ENCODE data around the gene PTGDS. TPM values are rescaled to one million over a fixed set of nuclear protein-coding genes. Genes with fewer than 3 reads are reported as not detected.

PTGDS gene
- polyA plus RNA-seq, 1 donor from 2014 or later, result 2.0 TPM

GRCh38 chr9:136972743-136973142, 4.6 kb upstream of the PTGDS start:
- TF ChIP-seq EP300 (conservative IDR thresholded peaks at IDR 0.05; ENCODE audit: poor library complexity, severe bottlenecking), result no peak
- no peak for TF ChIP-seq EZH2 (IDR thresholded peaks at IDR 0.05; ENCODE audit: borderline replicate concordance, insufficient read depth, low read length, poor library complexity, severe bottlenecking)
- TF ChIP-seq RAD21 (conservative IDR thresholded peaks at IDR 0.05), result no peak
- TF ChIP-seq SMC3 (conservative IDR thresholded peaks at IDR 0.05; ENCODE audit: poor library complexity), result no peak
- TF ChIP-seq, protein P1, sequence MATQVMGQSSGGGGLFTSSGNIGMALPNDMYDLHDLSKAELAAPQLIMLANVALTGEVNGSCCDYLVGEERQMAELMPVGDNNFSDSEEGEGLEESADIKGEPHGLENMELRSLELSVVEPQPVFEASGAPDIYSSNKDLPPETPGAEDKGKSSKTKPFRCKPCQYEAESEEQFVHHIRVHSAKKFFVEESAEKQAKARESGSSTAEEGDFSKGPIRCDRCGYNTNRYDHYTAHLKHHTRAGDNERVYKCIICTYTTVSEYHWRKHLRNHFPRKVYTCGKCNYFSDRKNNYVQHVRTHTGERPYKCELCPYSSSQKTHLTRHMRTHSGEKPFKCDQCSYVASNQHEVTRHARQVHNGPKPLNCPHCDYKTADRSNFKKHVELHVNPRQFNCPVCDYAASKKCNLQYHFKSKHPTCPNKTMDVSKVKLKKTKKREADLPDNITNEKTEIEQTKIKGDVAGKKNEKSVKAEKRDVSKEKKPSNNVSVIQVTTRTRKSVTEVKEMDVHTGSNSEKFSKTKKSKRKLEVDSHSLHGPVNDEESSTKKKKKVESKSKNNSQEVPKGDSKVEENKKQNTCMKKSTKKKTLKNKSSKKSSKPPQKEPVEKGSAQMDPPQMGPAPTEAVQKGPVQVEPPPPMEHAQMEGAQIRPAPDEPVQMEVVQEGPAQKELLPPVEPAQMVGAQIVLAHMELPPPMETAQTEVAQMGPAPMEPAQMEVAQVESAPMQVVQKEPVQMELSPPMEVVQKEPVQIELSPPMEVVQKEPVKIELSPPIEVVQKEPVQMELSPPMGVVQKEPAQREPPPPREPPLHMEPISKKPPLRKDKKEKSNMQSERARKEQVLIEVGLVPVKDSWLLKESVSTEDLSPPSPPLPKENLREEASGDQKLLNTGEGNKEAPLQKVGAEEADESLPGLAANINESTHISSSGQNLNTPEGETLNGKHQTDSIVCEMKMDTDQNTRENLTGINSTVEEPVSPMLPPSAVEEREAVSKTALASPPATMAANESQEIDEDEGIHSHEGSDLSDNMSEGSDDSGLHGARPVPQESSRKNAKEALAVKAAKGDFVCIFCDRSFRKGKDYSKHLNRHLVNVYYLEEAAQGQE (IDR thresholded peaks at IDR 0.05; ENCODE audit: borderline replicate concordance), result no peak
- TF ChIP-seq TAF1 (IDR thresholded peaks at IDR 0.05; ENCODE audit: low read depth), result no peak
- TF ChIP-seq, protein P2, sequence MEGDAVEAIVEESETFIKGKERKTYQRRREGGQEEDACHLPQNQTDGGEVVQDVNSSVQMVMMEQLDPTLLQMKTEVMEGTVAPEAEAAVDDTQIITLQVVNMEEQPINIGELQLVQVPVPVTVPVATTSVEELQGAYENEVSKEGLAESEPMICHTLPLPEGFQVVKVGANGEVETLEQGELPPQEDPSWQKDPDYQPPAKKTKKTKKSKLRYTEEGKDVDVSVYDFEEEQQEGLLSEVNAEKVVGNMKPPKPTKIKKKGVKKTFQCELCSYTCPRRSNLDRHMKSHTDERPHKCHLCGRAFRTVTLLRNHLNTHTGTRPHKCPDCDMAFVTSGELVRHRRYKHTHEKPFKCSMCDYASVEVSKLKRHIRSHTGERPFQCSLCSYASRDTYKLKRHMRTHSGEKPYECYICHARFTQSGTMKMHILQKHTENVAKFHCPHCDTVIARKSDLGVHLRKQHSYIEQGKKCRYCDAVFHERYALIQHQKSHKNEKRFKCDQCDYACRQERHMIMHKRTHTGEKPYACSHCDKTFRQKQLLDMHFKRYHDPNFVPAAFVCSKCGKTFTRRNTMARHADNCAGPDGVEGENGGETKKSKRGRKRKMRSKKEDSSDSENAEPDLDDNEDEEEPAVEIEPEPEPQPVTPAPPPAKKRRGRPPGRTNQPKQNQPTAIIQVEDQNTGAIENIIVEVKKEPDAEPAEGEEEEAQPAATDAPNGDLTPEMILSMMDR (IDR thresholded peaks at IDR 0.05; ENCODE audit: poor library complexity, severe bottlenecking), result no peak
- TF ChIP-seq POLR2AphosphoS5 (IDR thresholded peaks at IDR 0.05), result no peak
- Histone ChIP-seq H3K79me2 (replicated peaks; ENCODE audit: insufficient read depth, low read length) (no peaks in the 10 kb centered on the region), H3K27me3 (ENCODE audit: insufficient read depth, low read depth, low read length) (peaks cover 6% of the 10 kb centered on the region), H3F3A (ENCODE audit: insufficient read depth, low read length, poor library complexity, severe bottlenecking) (no peaks in the 10 kb centered on the region), H3K9ac (ENCODE audit: low read length) (no peak overlapping the region), H3K9me3 (ENCODE audit: low read length) (no peaks in the 10 kb centered on the region), H3K4me3 (ENCODE audit: low read length) (no peak overlapping the region), H2AFZ (ENCODE audit: low read depth, low read length) (no peak overlapping the region), H4K20me1 (ENCODE audit: insufficient read depth) (no peaks in the 10 kb centered on the region), H3K36me3 (ENCODE audit: insufficient read depth, low read length) (no peaks in the 10 kb centered on the region), H3K4me2 (ENCODE audit: low read length) (no peak overlapping the region), H3K27ac (ENCODE audit: low read length) (no peak overlapping the region), H3K9me2 (ENCODE audit: insufficient read depth, low read length) (no peaks in the 10 kb centered on the region)

DNA sequence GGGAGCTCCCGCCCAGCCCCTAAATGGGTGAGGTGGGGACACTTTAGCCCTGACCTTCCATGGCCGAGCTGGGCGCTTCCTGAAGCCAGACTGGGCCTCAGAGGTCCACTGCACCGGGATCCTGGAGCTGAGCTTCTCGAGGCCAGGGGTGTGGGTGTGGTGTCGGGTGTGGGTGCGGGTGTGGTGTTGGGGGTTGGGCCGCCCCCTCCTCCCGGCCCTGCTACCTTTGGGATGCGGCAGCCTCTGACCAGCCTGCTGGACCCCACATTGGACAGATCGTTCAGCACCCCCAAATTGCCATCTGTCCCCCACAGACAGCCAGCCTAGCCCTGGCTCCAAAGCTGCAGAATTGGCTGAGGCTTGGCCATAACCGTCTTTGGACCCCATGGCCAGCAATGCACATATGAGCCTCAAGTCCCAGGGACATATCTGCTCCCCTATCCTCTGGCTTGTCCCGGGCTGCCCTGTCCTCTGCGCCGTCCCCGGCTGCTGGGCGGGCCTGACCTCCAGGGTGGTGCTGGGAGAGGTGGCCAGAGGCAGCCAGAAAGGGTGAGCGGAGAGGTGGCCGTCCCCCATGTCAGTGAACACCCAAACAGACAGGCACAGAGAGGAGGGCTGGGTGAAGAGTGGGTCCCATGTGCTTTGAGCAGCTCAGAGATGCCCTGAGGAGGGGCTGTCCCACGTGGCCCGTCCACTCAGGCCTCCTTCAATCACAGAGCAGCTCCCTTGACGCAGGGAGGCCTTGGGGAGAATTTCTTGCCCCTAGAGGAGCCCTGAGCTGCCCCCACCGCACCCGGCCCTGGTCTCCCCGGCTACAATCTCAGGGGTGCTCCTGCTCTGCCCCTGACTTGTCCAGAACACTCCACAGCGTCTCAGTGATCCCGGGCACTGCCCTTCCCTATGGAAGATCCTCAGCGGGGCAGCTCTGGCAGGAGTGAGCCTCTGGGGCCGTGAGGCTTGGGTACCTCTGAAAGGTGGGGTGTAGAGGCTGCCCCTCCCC, 3.4 kb upstream of the PTGDS start:
- Histone ChIP-seq H3K4me3 (ENCODE audit: low read length) (no peak overlapping the region), H3K4me2 (ENCODE audit: low read length) (no peak overlapping the region), H3K9me3 (ENCODE audit: low read length) (no peaks in the 10 kb centered on the region), H3K27ac (ENCODE audit: low read length) (no peak overlapping the region), H3K9ac (ENCODE audit: low read length) (no peak overlapping the region), H3F3A (ENCODE audit: insufficient read depth, low read length, poor library complexity, severe bottlenecking) (no peaks in the 10 kb centered on the region), H3K27me3 (ENCODE audit: insufficient read depth, low read depth, low read length) (peaks cover 11% of the 10 kb centered on the region), H3K9me2 (ENCODE audit: insufficient read depth, low read length) (no peaks in the 10 kb centered on the region), H3K79me2 (replicated peaks; ENCODE audit: insufficient read depth, low read length) (no peaks in the 10 kb centered on the region), H2AFZ (ENCODE audit: low read depth, low read length) (no peak overlapping the region), H4K20me1 (ENCODE audit: insufficient read depth) (no peaks in the 10 kb centered on the region), H3K36me3 (ENCODE audit: insufficient read depth, low read length) (no peaks in the 10 kb centered on the region)
- TF ChIP-seq, protein P1 (IDR thresholded peaks at IDR 0.05; ENCODE audit: borderline replicate concordance), result no peak
- no peak for TF ChIP-seq EP300 (conservative IDR thresholded peaks at IDR 0.05; ENCODE audit: poor library complexity, severe bottlenecking)
- no peak for TF ChIP-seq EZH2 (IDR thresholded peaks at IDR 0.05; ENCODE audit: borderline replicate concordance, insufficient read depth, low read length, poor library complexity, severe bottlenecking)
- TF ChIP-seq, protein P2 (IDR thresholded peaks at IDR 0.05; ENCODE audit: poor library complexity, severe bottlenecking), result no peak
- no peak for TF ChIP-seq TAF1 (IDR thresholded peaks at IDR 0.05; ENCODE audit: low read depth)
- TF ChIP-seq POLR2AphosphoS5 (IDR thresholded peaks at IDR 0.05), result no peak

All from neural cell (in vitro differentiated cells).